K562 treated with DMSO at 1 percent for 12 hours (cell line): ENCODE results near the gene BYSL. TPM values are rescaled to one million over a fixed set of nuclear protein-coding genes. Genes with fewer than 3 reads are reported as not detected.

Experiments used
- total RNA-seq: library from RNA; unstranded; fragments of 300-600 nt; gene quantifications from 2 replicates; pipeline ENCODE4 v1.2.3, GENCODE V29; 2022; ENCODE audit not compliant: insufficient read depth

The BYSL gene
- total RNA-seq, result 24.3 and 28.4 TPM in 2 replicates

GRCh38 chr6:41920921-41921711 lies at the start of gene BYSL, which contains the start of gene MED20:
Gene BYSL (plus strand): TSS chr6:41921499. CDS start chr6:41921563, 64 bp downstream.
Gene MED20 (minus strand): TSS chr6:41921139. CDS start chr6:41921018, 121 bp downstream.

GRCh38 chr6:41895300-41896233 lies 25.7 kb upstream of the BYSL start, which contains the start of gene USP49:
Gene USP49 (minus strand): TSS chr6:41895375. CDS start chr6:41806983, 88,392 bp downstream.

GRCh38 chr6:41941280-41942066 lies 20.2 kb downstream of the BYSL start, which contains the start of gene CCND3:
Gene CCND3 (minus strand): TSS chr6:41941808. CDS start chr6:41941649, 159 bp downstream.

Other genes starting within 250 kb of the BYSL start
- gene TFEB, start 185.9 kb upstream of the BYSL start, total RNA-seq, result 4.2 and 7.7 TPM in 2 replicates
- gene PGC, start 174.1 kb upstream of the BYSL start, total RNA-seq, result not detected in 2 replicates
- gene FRS3, start 141.6 kb upstream of the BYSL start, total RNA-seq, result 3.4 and 7.2 TPM in 2 replicates
- gene PRICKLE4, start 140.7 kb upstream of the BYSL start, total RNA-seq, result 1.8 and 3.0 TPM in 2 replicates
- gene TOMM6, start 133.8 kb upstream of the BYSL start, total RNA-seq, result 387 and 456 TPM in 2 replicates
- gene USP49, start 26.1 kb upstream of the BYSL start, total RNA-seq, result 1.5 and 10.9 TPM in 2 replicates
- gene MED20, start 360 bp upstream of the BYSL start, total RNA-seq, result 10.2 and 28.2 TPM in 2 replicates
- 237 and 263 TPM in 2 replicates for gene CCND3, start 20.3 kb downstream of the BYSL start, total RNA-seq
- 12.3 and 31.6 TPM in 2 replicates for gene TAF8, start 129.0 kb downstream of the BYSL start, total RNA-seq
- 0.27 TPM in 1 of 2 replicates, not detected in the other for gene C6orf132, start 221.1 kb downstream of the BYSL start, total RNA-seq